NCI-H1092 treated with DMSO at 0.1 percent for 48 hours (cell line): ENCODE measurements around the gene ZDHHC11B.
A peak's percentile ranks its signal among the peaks of the same experiment; 100 is the strongest.
"Not testable (repeated sequence)": the region's sequence is repeated elsewhere in the genome, so short reads cannot be mapped to it uniquely, and the experiment has no call there.

Source experiments
- DNase-seq: peaks from one replicate; lab custom pipeline; 2025; lab: John Stamatoyannopoulos, UW

The ZDHHC11B gene

DNA sequence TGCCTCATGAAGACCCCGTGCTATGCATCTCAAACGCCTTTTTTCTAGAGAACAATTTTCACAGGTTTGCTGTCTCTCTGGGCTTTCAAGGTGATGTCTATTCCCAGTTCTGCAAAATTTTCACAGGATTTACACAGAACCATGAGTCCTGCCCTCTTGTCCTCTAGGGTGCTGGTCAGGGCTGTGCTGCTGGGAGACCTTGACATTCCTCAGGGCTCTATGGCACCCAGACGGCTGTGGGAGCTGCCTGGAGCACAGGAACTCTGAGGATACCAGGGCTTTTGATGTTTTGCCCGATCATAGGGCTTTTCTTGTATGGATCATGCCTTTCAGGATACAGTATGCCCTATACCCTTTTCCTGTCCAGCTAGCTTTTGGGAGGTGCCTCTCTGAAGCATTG is 68.9 kb downstream of the ZDHHC11B start:
- not testable (repeated sequence) for DNase-seq

DNA sequence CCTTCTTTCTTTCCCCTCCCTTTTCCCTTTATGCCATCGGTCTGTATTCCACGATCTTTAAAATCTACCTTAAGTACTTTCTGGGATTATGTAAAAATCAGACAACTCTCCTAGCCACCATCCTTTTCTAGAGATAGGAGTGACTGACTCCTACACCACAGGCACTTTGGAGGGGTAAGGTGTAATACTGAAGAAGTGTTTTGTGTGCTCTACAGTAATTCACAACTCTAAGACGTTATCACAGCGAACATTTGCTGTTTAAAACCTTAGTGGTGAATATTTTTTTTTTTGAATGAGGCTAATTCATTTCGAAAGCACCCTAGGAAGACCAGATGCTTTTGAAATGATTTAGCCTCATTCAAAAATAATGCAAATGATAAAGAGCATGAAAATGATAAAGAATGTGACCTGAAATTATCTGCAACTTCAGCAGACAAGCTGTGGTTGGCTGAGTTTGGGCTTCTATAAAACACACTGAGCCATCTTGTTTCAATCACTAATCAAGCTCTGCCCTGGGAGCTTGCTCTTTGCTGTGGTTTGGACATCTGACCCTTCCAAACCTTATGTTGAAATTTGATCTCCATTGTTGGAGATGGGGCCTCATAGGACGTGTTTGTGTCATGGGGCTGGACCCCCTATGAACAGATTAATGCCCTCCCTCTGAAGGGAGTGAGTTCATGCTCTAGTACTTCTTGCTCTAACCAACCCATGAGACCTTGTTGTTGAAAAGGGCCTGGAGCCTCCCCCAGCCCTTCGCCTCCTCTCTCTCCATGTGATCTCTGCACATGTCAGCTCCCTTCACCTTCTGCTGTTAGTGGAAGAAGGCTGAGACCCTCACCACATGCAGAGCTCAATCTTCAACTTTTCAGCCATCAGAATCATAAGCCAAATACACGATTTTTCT is 70.1 kb downstream of the ZDHHC11B start:
- DNase-seq = not testable (repeated sequence)

DNA sequence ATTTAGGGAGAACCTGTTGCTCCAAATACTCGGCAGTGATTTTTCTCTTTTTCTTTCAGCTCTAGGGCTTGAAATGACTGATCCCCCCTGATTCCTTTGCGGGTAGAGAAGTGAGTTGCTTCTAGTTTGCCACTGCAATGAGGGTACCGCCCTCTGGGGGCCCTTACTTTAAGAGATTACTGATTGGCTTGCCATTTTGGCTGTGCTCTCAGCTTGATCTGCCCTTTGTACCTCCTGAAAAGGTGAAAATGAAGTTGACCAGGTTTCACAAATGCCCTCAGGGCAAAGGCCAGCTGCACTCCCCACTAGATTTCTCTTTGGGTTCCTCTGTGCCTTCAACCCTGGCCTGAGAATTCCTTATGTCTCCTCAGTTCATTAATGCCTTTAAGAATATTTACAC is 70.8 kb downstream of the ZDHHC11B start:
- DNase-seq = not testable (repeated sequence)

DNA sequence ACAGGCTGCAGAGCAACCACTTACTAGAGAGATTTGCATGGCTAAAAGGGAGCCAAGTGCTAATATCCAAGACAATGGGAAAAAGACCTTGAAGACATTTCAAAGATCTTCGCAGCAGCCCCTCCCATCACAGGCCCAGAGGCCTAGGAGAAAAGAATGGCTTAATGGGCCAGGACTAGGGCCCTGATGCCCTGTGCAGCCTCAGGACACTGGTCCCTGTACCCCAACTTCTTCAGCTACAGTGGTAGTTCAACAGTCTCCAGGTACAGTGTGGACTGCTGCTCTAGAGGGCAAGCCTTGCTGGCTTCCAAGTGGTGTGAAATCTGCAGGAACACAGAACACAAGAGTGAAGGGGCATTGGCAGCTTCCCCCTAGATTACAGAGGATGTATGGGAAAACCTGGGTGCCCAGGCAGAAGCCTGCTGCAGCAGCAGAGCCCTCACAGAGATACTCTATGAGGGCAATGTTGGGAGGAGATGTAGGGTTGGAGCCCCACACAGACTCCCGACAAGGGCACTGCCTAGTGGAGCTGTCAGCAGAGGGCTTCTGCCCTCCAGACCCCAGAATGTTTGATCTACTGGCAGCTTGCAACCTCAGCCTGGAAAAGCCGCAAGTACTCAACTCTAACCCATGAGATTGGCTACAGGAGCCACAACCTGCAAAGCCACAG is 75.5 kb downstream of the ZDHHC11B start:
- DNase-seq = not testable (repeated sequence)

DNA sequence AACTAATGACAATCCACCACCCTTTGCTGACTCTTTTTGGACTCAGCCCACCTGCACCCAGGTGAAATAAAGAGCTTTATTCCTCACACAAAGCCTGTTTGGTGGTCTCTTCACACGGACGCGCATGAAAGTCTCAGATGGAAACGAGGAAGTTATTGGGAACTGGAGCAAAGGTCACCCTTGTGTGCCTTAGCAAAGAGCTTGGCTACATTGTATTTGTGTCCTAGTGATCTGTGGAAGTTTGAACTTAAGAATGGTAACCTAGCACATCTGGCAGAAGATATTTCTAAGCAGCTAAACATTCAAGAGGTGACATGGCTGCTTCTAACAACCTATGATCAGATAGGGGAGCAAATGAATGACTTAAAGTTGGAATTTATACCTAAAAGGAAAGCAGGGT is 76.2 kb downstream of the ZDHHC11B start:
- DNase-seq = not testable (repeated sequence)

DNA sequence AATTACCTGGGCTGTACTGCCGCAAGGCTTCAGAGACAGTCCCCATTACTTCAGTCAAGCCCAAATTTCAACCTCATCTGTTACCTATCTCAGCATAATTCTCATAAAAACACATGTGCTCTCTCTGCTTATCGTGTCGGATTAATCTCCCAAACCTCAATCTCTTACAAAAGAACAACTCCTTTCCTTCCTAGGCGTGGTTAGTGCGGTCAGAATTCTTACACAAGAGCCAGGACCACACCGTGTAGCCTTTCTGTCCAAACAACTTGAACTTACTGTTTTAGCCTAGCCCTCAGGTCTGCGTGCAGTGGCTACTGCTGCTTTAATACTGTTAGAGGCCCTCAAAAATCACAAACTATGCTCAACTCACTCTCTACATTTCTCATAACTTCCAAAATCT is 78.4 kb downstream of the ZDHHC11B start:
- DNase-seq = not testable (repeated sequence)

DNA sequence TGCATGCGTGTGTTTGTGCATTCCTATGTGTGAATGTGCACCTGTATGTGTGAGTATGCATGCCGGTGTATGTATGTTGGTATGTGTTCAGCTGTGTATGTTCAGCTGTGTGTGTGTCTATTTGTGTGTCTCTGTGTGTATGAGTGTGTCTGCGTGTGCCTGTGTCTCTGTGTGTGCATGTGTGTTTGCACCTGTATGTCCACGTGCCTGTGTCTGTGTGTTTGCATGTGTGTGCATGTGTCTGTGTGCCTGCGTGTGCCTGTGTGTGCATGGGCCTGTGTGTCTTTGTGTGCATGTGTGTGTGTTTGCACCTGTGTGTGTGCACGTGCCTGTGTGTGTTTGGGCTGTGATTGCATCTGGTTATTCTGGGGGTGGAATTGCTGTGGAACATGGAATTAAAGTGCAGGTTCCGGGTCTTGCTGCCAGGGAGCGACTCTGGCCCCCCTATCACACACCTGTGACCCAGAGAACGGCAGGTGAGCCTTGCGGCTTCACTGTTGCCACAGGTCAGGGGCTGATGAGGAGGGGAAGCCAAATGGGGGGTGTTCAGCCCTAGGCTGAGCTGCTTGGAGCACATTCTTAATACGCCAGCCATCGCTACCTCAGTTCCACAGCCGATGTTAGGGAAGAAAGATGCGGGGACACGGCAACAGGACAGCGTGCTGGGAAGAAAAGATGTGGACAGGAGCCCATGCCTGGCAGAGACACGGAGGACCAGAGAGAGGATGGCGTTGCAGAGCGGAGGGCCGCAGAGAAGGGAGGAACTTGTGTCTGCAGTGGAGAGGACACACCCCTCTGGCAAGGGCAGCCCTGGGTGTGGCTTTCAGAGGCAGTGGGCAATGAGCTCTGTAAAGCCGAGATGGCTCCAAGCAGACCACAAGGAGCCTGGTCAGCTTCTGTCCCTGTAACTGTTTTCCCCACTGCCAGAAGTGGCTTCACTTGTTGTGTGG is 87.5 kb downstream of the ZDHHC11B start:
- not testable (repeated sequence) for DNase-seq

DNA sequence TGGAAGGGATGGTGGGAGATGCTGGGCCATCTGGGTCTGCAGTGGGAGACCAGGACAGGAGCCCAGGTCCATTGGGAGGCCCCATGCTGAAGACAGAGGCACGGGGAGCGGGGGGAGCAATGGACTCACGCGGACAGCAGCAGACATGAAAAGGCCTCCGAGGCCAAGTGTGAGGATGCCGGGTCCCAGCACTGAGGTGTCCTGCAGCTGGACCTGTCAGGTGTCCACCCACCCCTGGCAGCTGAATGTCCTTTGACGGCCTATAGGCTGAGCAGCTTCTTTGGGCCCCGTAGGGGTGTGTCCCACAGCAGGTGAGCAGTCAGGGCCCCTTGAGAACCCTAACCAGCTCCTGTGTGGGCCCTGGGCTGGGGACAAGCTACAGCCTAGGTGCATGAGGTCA is 88.3 kb downstream of the ZDHHC11B start:
- DNase-seq = not testable (repeated sequence)

DNA sequence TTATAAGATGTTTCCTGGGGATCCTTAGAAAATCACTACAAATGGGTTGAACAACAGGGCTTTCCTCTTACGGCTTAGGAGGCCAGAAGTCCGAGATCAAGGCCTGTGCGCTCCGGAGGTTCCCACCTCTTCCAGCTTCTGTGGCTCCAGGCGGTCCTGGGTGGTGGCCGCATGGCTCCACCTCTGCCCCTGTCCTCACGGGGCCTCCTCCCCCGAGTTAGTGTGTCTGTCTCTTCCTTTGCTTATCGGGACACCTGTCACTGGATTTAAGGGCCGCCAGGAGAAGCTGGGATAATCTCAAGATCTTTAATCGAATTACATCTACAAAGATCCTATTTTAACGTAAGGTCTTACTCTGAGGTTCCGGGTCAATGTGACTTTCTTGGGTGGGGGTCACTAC is 89.1 kb downstream of the ZDHHC11B start:
- DNase-seq = not testable (repeated sequence)

DNA sequence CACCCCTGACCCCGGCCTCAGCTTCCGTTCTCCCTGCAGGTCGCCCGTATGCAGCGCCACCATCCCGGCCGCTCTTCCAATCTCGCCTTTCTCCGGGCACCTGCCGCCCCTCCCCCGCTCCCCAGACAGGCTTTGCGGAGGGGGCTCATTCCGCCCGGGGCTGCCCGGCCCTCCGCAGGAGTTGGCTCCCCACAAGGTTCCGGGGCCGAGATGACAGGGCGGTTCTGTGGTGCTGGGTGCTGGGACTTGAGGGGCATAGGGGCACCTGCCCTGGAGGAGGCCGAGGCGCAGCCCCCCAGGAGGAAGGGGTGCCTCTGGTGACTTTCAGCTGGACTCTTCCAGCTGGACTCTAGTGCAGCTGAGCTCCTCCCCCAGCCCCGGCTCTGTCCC is 90.5 kb downstream of the ZDHHC11B start:
- not testable (repeated sequence) for DNase-seq

DNA sequence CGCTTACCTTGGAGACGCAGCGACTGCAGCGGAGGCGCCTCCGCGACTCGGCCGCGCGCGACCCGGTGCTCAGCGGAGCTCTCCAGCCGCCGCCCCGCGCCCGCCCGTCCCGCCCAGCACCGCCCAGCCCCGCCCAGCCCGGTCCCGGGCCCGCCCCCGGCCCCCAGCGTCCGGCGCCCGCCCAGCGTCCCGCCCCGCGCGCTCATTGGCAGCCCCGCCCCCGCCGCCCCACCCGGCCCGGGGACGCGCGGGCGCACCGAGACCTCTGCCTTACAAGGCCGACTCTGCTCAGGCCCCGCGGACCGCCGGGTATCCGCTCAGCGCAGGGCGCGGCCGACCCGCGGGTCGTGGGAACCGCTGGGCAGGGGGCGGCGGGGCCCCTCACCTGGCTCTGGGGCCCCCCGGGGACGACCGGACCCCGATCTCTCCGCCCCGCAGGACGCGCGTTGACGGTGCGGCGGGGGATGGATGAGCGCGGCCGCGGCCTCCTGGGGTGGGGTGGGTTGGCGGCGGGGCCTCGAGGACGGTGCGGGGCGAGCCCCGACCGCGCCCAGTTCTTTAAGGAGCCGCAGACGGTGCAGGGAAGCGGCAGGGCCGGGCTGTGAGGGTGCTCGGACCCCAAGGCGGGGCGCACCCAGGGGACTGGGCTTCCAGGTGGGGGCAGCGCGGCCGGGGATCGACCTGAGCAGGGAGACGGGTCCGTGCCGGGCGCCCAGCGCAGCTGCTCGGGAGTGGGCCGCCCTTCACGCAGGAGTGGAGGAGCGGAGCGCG is 91.1 kb downstream of the ZDHHC11B start, which contains the start of gene TPPP:
TPPP (minus strand) TSS at position 82 of the 771 bp plus-strand sequence. CDS start 15,292 bp downstream, outside the sequence.
- DNase-seq = peak; percentile 74

DNA sequence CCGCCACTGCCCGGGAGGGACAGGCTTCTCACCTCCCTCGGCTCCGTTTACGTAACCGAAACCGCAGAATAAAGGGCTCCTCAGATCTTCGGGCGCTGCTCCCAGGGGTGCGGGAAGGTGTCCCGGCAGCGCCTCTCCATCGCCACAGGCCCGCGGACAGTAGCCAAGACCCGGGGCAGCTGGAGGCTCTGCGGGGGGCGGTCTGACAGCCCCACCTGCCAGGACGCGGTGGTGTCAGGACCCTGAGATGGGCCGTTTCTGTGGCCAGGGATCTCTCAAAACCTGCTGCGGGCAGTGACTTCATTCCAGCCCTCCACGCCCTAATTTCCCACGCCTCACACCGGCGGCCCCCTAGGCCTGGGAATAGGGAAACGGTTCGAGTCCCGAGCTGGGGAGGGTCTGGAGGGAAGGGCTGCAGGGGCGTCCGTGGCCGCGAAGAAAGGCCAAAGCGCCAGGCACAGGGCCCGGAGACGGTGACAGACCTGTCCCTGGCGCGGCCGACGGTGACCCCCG is 91.9 kb downstream of the ZDHHC11B start:
- DNase-seq = peak; percentile 19

DNA sequence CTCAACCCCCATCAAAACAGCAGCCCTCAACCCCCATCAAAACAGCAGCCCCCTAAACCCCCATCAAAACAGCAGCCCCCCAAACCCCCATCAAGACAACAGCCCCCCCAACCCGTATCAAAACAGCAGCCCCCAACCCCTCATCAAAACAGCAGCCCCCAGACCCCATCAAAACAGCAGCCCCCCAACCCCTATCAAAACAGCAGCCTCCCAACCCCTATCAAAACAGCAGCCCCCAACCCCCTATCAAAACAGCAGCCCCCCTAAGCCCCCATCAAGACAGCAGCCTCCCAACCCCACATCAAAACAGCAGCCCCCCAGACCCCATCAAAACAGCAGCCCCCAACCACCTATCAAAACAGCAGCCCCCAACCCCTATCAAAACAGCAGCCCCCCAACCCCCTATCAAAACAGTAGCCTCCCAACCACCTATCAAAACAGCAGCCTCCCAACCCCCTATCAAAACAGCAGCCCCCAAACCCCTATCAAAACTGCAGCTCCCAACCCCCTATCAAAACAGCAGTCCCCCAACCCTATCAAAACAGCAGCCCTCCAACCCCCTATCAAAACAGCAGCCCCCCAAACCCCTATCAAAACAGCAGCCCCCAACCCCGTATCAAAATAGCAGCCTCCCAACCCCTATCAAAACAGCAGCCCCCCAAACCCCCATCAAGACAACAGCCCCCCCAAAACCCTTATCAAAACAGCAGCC is 92.6 kb downstream of the ZDHHC11B start:
- no peak for DNase-seq

DNA sequence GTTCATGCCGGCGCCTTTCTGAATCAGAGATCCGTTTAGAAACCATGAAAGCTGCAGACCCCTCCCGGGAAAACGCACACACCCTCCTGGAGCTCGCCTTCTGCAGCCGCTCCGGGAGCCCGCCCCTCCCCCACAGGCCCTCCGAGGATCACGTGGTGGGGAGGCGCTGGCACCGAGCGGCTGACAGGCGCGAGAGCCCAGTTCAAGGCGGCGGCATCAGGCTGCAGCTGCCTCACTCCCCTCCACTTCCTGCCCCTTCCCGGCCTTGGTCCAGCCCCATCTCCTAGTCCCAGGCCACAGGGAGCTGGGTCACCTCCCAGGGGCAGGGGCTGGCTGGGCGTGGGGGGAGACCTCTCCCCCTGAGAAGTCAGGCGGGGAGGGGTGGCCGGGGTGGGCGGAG is 93.5 kb downstream of the ZDHHC11B start:
- DNase-seq = not testable (repeated sequence)

DNA sequence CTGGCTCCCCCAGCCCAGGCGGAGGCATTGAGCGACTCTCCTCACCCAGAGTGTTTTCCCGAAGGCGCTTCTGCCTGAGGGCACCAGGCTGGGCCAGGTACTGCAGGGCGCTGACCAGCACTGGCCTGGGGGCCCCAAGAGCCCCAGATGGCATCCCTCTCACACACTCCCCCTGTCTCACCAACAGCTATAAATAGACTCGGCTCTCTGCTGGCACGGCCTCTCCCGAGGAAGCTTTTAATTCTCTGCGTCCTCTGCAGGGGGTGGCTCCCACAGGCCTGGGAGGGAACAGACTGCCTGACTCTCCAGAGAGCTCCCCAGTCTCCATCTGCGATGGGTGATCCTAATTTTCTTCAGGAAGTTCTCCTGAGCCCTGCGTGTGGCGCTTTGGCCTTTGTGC is 94.2 kb downstream of the ZDHHC11B start:
- DNase-seq = not testable (repeated sequence)

DNA sequence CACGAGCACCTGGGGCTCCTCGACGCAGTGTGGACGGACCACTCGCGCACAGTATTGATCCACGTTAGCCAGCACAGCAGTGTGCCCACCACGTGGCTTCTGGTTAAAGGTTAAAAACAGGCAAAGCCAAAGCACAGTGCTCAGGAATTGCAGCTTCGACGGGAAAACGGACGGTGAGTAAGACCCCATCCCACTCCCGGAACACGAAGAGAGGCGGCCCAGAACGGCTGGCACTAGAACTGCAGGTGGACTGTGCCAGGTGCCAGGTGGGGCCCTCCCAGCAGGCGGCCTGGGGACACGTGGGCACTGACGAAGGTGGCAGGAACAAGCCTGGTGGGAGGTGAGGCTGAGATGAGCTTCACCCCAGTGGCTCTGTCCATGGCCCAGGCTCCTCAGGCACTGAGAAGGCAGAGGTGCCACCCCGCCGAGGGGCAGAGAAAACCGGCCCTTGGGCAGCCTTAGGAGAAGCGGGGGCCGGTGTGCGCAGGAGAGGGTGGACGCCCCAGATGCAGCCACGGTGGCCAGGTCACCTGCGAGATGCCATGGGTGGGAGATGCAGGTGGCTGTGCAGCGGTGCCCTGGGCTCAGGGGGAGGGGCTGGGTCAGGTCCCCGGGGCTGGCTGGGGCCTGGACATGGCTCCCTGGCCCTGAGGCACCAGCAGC is 96.0 kb downstream of the ZDHHC11B start:
- DNase-seq = not testable (repeated sequence)

DNA sequence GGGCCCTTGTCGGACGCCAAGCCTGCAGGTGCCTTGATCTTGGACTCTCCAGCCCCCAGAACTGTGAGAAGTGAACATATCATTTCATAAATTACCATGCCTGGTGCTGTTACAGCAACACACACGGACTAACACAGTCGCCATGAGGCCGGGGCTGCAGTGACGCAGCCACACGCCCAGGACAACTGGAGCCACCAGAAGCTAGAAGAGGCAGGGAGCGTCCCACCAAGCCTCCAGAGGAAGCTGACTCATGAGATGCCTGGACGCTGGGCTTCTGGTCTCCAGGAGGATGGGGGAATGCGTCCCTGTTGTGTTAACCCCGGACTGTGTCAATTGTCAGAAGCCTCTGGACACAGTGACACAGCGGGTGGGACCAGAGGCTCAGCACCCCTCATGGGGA is 97.6 kb downstream of the ZDHHC11B start:
- DNase-seq = not testable (repeated sequence)

DNA sequence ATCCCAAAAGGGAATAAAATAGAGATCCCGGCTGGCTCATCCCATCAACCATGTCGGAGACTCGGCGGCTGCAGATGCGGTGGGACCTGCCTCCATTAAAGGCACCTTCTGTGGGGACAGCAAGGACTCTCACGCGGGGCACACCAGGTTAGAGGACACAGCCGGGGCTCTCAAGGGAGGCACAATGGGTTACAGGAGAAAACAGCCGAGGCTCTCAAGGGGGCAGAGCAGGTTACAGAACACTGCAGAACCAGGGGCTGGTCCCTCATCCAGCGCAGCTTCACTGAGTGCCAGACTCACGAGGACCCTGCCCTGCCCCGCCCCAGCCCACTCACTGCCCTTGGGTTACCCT is 98.4 kb downstream of the ZDHHC11B start:
- DNase-seq = not testable (repeated sequence)

DNA sequence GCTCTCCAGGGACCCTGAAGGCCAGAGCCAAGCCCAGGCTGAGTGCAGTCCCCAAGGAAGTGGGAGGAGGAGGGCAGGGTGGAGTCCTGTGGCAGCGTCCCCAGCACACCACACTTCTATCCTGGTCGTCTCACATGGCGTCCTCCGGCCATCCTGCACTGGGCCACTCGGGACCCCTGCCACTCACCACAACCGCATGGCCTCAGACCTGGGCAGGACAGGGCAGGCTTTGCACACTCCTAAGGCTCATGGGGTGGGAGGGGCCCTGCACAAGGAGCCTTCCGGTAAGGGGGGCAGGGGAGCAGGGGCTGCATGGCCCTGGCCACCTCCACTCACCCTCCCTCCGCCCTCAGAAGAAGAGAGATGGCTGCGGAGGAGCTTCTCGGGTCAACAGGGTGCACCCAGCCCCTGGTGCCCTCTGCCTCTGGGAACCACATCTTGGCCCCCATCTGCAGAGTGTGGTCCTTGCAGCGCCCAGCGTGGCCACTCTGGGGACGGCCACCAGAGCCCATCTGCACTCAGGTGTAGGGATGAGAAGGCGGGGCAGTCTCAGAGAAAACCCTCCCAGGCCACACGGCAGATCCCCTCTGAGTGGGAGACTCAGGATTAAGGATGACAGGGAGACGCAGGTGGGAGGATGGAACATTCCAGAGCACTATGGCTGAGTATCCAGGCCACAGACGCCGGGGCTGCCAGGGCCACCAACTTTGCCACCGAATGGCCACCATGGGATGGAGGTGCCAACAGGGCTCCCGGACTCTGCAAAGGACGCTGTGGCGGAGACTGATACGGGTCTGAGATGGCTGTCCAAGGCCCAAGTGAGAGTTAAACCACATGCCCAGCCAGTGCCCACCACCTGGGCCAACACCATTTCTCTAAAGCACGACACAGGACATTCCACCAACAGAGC is 99.0 kb downstream of the ZDHHC11B start:
- no peak for DNase-seq
